H1 (cell line): ENCODE results near the gene STX16. TPM values are rescaled to one million over a fixed set of nuclear protein-coding genes. Genes with fewer than 3 reads are reported as not detected.

Experiments
- BACH1 ChIP-seq: IDR thresholded peaks from 2 replicates; pipeline ENCODE4 v1.6.1; 2012; ENCODE audit warnings: low read length, improper control_type of control experiment
- GABPA ChIP-seq: IDR thresholded peaks from 2 replicates; pipeline ENCODE4 v1.6.1; 2011; ENCODE audit warnings: mild to moderate bottlenecking, low read length, moderate library complexity, borderline replicate concordance; ENCODE audit not compliant: insufficient read depth
- POU5F1 ChIP-seq: IDR thresholded peaks from 2 replicates; pipeline ENCODE4 v1.6.1; 2011; ENCODE audit warnings: low read depth, mild to moderate bottlenecking, low read length, moderate library complexity
- polyA plus RNA-seq, 7 experiments: library from polyadenylated mRNA; depleted of rRNA in 3 of 7; stranded (reverse) in 5 of 7; unstranded in 2 of 7; fragments of >200 nt in 5 of 7; fragments of 200-250 nt in 2 of 7; gene quantifications; 1 replicate in 5 of 7; 2 replicates in 1 of 7; 4 replicates in 1 of 7; pipeline versions ENCODE4 v1.2.1 to v1.2.3, GENCODE V29; 2011 to 2013; ENCODE audit warnings: missing spikeins in 2 of 7, mixed read lengths in 2 of 7
- total RNA-seq: library from RNA; stranded (reverse); fragmentation: NEBNext Ultra II Directional; extraction: Animal tissue kit (Norgen Biotek cat#: 25700); gene quantifications from 2 replicates; pipeline ENCODE4 v1.2.1, GENCODE V29; 2021

The STX16 gene
- total and polyA plus RNA-seq, 2 of the 8 experiments (the other 6 are each of a cell fraction or from before 2014, with no cell fraction given): 45.2 to 61.6 TPM

DNA sequence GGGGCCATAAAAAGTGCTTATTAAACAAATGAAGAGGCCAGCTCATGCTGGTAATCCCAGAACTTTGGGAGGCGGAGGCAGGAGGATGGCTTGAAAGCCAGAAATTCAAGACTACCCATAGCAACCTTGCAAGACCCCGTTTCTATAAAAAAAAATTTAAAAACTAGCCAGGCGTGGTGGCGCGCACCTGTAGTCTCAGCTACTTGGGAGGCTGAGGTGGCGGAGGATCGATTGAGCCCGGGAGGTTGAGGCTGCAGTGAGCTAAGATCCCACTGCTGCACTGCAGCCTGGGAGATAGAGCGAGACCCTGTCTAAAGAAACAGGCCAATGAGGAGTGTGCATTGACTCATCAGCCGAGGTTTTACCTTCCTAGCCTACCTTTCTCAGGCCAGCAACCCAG is 56.7 kb downstream of the STX16 start (continued):
- no peak for TF ChIP-seq GABPA
- TF ChIP-seq POU5F1: no peak
- TF ChIP-seq BACH1: no peak
